ENCODE measurements around the gene MAP3K20.
"Not testable (repeated sequence)": the region's sequence is repeated elsewhere in the genome, so short reads cannot be mapped to it uniquely, and the experiment has no call there.

MAP3K20 gene

GRCh38 chr2:173278794-173279526 is 203.3 kb downstream of the MAP3K20 start:
- DNase-seq (ENCODE audit: low read depth in 2 of 2), result no peak

GRCh38 chr2:173279527-173279868 is 203.9 kb downstream of the MAP3K20 start:
- no peak for DNase-seq (ENCODE audit: low read depth in 2 of 2)

GRCh38 chr2:173280853-173281252 is 205.2 kb downstream of the MAP3K20 start:
- DNase-seq (ENCODE audit: low read depth in 2 of 2), result no peak

GRCh38 chr2:173281898-173282297 is 206.3 kb downstream of the MAP3K20 start:
- DNase-seq (ENCODE audit: low read depth in 2 of 2), result not testable (repeated sequence)

- DNase-seq (ENCODE audit: low read depth in 2 of 2), result no peak
Observed at GRCh38 chr2:173282795-173283545, 207.3 kb downstream of the MAP3K20 start.

GRCh38 chr2:173286153-173286809 is 210.6 kb downstream of the MAP3K20 start:
- no peak for DNase-seq (ENCODE audit: low read depth in 2 of 2)

GRCh38 chr2:173287594-173287993 is 211.9 kb downstream of the MAP3K20 start:
- no peak for DNase-seq (ENCODE audit: low read depth in 2 of 2)

- no peak for DNase-seq (ENCODE audit: low read depth in 2 of 2)
Observed at GRCh38 chr2:173288561-173288960, 212.9 kb downstream of the MAP3K20 start.

GRCh38 chr2:173290046-173290445 is 214.4 kb downstream of the MAP3K20 start:
- DNase-seq (ENCODE audit: low read depth in 2 of 2), result no peak

GRCh38 chr2:173290518-173290917 is 214.9 kb downstream of the MAP3K20 start:
- no peak for DNase-seq (ENCODE audit: low read depth in 2 of 2)

GRCh38 chr2:173291412-173291811 is 215.8 kb downstream of the MAP3K20 start:
- DNase-seq (ENCODE audit: low read depth in 2 of 2), result no peak

GRCh38 chr2:173296235-173296634 is 220.6 kb downstream of the MAP3K20 start:
- DNase-seq (ENCODE audit: low read depth in 2 of 2), result no peak

- no peak for DNase-seq (ENCODE audit: low read depth in 2 of 2)
Observed at GRCh38 chr2:173298536-173299097, 223.0 kb downstream of the MAP3K20 start.

- no peak for DNase-seq (ENCODE audit: low read depth in 2 of 2)
Observed at GRCh38 chr2:173299764-173300163, 224.1 kb downstream of the MAP3K20 start.

- no peak for DNase-seq (ENCODE audit: low read depth in 2 of 2)
Observed at GRCh38 chr2:173300458-173300857, 224.8 kb downstream of the MAP3K20 start.

GRCh38 chr2:173301549-173301948 is 225.9 kb downstream of the MAP3K20 start:
- DNase-seq (ENCODE audit: low read depth in 2 of 2), result not testable (repeated sequence)

- DNase-seq (ENCODE audit: low read depth in 2 of 2), result no peak
Observed at GRCh38 chr2:173305303-173305702, 229.7 kb downstream of the MAP3K20 start.

GRCh38 chr2:173307293-173307692 is 231.6 kb downstream of the MAP3K20 start:
- DNase-seq (ENCODE audit: low read depth in 2 of 2), result no peak

GRCh38 chr2:173309370-173309769 is 233.7 kb downstream of the MAP3K20 start:
- DNase-seq (ENCODE audit: low read depth in 2 of 2), result not testable (repeated sequence)

- no peak for DNase-seq (ENCODE audit: low read depth in 2 of 2)
Observed at GRCh38 chr2:173311844-173312606, 236.4 kb downstream of the MAP3K20 start.

Data from activated CD8-positive, alpha-beta memory T cell treated with anti-CD3 and anti-CD28 coated beads for 4 hours (primary cell).